Measurements from ENCODE around the gene PLEKHG5.

- no peak for TF ChIP-seq POLR2A (IDR thresholded peaks at IDR 0.05)
- no peak for TF ChIP-seq CTCF (IDR thresholded peaks at IDR 0.05)
These were observed 9.9 kb upstream of the PLEKHG5 start for GRCh38 chr1:6501279-6501813.

Data from esophagus squamous epithelium (tissue), 4 donors.